Cardiac muscle cell (in vitro differentiated cells and primary cell): ENCODE results near the gene PARM1. TPM values are rescaled to one million over a fixed set of nuclear protein-coding genes. Genes with fewer than 3 reads are reported as not detected.

Experiments used
- DNase-seq, 2 donors: peaks; one replicate each; pipeline versions ENCODE4 v3.0.0 to v3.0.0-alpha.2; 2010 to 2017; ENCODE audit warnings: low read depth in 1 of 2, low spot score in 1 of 2
- H3K27ac ChIP-seq: fragments of 200-600 bp; sonication (generic); 2 replicates; pipeline ENCODE4 v1.5.1; 2016
- H3K27me3 ChIP-seq: fragments of 200-600 bp; sonication (generic); 2 replicates; pipeline ENCODE4 v1.6.0; 2016; ENCODE audit warnings: control low read depth
- H3K36me3 ChIP-seq: fragments of 200-600 bp; sonication (generic); 2 replicates; pipeline ENCODE4 v1.5.1; 2016; ENCODE audit warnings: control low read depth
- H3K4me1 ChIP-seq: fragments of 200-600 bp; sonication (generic); 2 replicates; pipeline ENCODE4 v1.8.1; 2017; ENCODE audit warnings: low read depth, mild to moderate bottlenecking, mixed run types
- H3K4me3 ChIP-seq: fragments of 200-600 bp; sonication (generic); 2 replicates; pipeline ENCODE4 v1.5.1; 2016; ENCODE audit warnings: mild to moderate bottlenecking
- H3K9me3 ChIP-seq: fragments of 200-600 bp; sonication (generic); 2 replicates; pipeline ENCODE4 v1.5.1; 2017; ENCODE audit warnings: low read depth, mild to moderate bottlenecking, control low read depth
- CTCF ChIP-seq: IDR thresholded peaks from 2 replicates; pipeline ENCODE4 v1.5.1; 2012; ENCODE audit warnings: low read depth, mild to moderate bottlenecking, low read length
- polyA plus RNA-seq: library from polyadenylated mRNA; unstranded; fragments of >200 nt; fragmentation: Nextera tagmentation; extraction: Ambion mirVana; gene quantifications from 2 replicates; pipeline ENCODE4 v1.2.1, GENCODE V29; 2016
- total RNA-seq: library from RNA; depleted of rRNA; stranded (reverse); fragments of >200 nt; gene quantifications from 2 replicates; pipeline ENCODE4 v1.2.3, GENCODE V29; 2016

The PARM1 gene
- total and polyA plus RNA-seq, 2 experiments from 2014 or later: 8.0 to 10.9 TPM

GRCh38 chr4:75089206-75089605, 156.3 kb downstream of the PARM1 start:
- no peaks in the 10 kb centered on the region for H3K4me1 ChIP-seq
- no peak for TF ChIP-seq CTCF
- no peaks in the 10 kb centered on the region for H3K27me3 ChIP-seq
- H3K9me3 ChIP-seq: no peaks in the 10 kb centered on the region
- H3K27ac ChIP-seq: no peak overlapping the region
- no peak for DNase-seq
- H3K4me3 ChIP-seq: no peak overlapping the region
- no peaks in the 10 kb centered on the region for H3K36me3 ChIP-seq

- H3K9me3 ChIP-seq: no peaks in the 10 kb centered on the region
- H3K4me1 ChIP-seq: peaks cover 7% of the 10 kb centered on the region
- DNase-seq: no peak
- no peak for TF ChIP-seq CTCF
- no peak overlapping the region for H3K4me3 ChIP-seq
- no peak overlapping the region for H3K27ac ChIP-seq
- H3K36me3 ChIP-seq: no peaks in the 10 kb centered on the region
- H3K27me3 ChIP-seq: no peaks in the 10 kb centered on the region
These were observed 166.4 kb downstream of the PARM1 start for GRCh38 chr4:75099321-75099720.

Other genes starting within 250 kb of the PARM1 start
- gene BTC, start 138.6 kb upstream of the PARM1 start, total RNA-seq: not detected in 2 replicates
- gene BTC, start 138.6 kb upstream of the PARM1 start, polyA plus RNA-seq: 0.79 TPM in 1 of 2 replicates, not detected in the other